Hepatocyte (in vitro differentiated cells): ENCODE measurements around the gene ARHGAP45. TPM values are rescaled to one million over a fixed set of nuclear protein-coding genes. Genes with fewer than 3 reads are reported as not detected.

Experiments used
- DNase-seq: peaks from one replicate; pipeline ENCODE4 v3.0.0-alpha.2; 2016; ENCODE audit warnings: low spot score
- H2AFZ ChIP-seq: fragments of 200-600 bp; sonication (generic); 2 replicates; pipeline ENCODE4 v1.6.0; 2016; ENCODE audit warnings: antibody characterized with exemption, mild to moderate bottlenecking
- H3K27ac ChIP-seq: fragments of 200-600 bp; sonication (generic); 2 replicates; pipeline ENCODE4 v1.5.1; 2016; ENCODE audit warnings: mild to moderate bottlenecking
- H3K27me3 ChIP-seq: fragments of 200-600 bp; sonication (generic); 2 replicates; pipeline ENCODE4 v1.6.1; 2016
- H3K36me3 ChIP-seq: fragments of 200-600 bp; sonication (generic); replicated peaks from 2 replicates; pipeline ENCODE4 v1.5.1; 2016; ENCODE audit warnings: low read depth; ENCODE audit not compliant: insufficient read depth
- H3K4me1 ChIP-seq: fragments of 200-600 bp; sonication (generic); 2 replicates; pipeline ENCODE4 v1.5.1; 2016; ENCODE audit warnings: mild to moderate bottlenecking, moderate library complexity; ENCODE audit not compliant: insufficient read depth
- H3K4me2 ChIP-seq: fragments of 200-600 bp; sonication (generic); 2 replicates; pipeline ENCODE4 v1.6.0; 2016
- H3K4me3 ChIP-seq: fragments of 200-600 bp; sonication (generic); 2 replicates; pipeline ENCODE4 v1.5.1; 2016; ENCODE audit warnings: mild to moderate bottlenecking
- H3K79me2 ChIP-seq: fragments of 200-600 bp; sonication (generic); 2 replicates; pipeline ENCODE4 v1.6.0; 2017; ENCODE audit warnings: mild to moderate bottlenecking
- H3K9me2 ChIP-seq: fragments of 200-600 bp; sonication (generic); replicated peaks from 2 replicates; pipeline ENCODE4 v1.6.0; 2017; ENCODE audit warnings: mild to moderate bottlenecking; ENCODE audit not compliant: insufficient read depth
- H3K9me3 ChIP-seq: fragments of 200-600 bp; sonication (generic); 2 replicates; pipeline ENCODE4 v1.5.1; 2016; ENCODE audit warnings: low read depth, mild to moderate bottlenecking
- H4K20me1 ChIP-seq: fragments of 200-600 bp; sonication (generic); 2 replicates; pipeline ENCODE4 v1.6.0; 2016; ENCODE audit warnings: mild to moderate bottlenecking; ENCODE audit not compliant: insufficient read depth, poor library complexity, severe bottlenecking
- EZH2 ChIP-seq: fragments of 200-600 bp; sonication (generic); IDR thresholded peaks from 2 replicates; pipeline ENCODE4 v1.6.1; 2016; ENCODE audit warnings: antibody characterized with exemption, mild to moderate bottlenecking, borderline replicate concordance
- EZH2phosphoT487 ChIP-seq: fragments of 200-600 bp; sonication (generic); IDR thresholded peaks from one replicate; pipeline ENCODE4 v1.6.1; 2018; ENCODE audit warnings: antibody characterized with exemption, mild to moderate bottlenecking, low read depth, moderate library complexity; ENCODE audit not compliant: unreplicated experiment, severe bottlenecking
- WGBS: methylation state at CpG from one replicate; pipeline ENCODE4 v1.1.6; 2016; ENCODE audit warnings: low lambda C conversion rate; ENCODE audit errors: missing lambda C conversion rate; 5-methylcytosine and 5-hydroxymethylcytosine counted together
- polyA plus RNA-seq: library from polyadenylated mRNA; unstranded; fragments of >200 nt; fragmentation: Nextera tagmentation; extraction: Ambion mirVana; gene quantifications from 2 replicates; pipeline ENCODE4 v1.2.1, GENCODE V29; 2016
- total RNA-seq: library from RNA; depleted of rRNA; stranded (reverse); fragments of >200 nt; gene quantifications from 2 replicates; pipeline ENCODE4 v1.2.3, GENCODE V29; 2014
- TF ChIP-seq, protein P1 (sequence below): fragments of 200-600 bp; sonication (generic); IDR thresholded peaks from 2 replicates; pipeline ENCODE4 v1.5.1; 2016; ENCODE audit warnings: antibody characterized with exemption, mild to moderate bottlenecking; ENCODE audit not compliant: poor library complexity

The ARHGAP45 gene, protein sequence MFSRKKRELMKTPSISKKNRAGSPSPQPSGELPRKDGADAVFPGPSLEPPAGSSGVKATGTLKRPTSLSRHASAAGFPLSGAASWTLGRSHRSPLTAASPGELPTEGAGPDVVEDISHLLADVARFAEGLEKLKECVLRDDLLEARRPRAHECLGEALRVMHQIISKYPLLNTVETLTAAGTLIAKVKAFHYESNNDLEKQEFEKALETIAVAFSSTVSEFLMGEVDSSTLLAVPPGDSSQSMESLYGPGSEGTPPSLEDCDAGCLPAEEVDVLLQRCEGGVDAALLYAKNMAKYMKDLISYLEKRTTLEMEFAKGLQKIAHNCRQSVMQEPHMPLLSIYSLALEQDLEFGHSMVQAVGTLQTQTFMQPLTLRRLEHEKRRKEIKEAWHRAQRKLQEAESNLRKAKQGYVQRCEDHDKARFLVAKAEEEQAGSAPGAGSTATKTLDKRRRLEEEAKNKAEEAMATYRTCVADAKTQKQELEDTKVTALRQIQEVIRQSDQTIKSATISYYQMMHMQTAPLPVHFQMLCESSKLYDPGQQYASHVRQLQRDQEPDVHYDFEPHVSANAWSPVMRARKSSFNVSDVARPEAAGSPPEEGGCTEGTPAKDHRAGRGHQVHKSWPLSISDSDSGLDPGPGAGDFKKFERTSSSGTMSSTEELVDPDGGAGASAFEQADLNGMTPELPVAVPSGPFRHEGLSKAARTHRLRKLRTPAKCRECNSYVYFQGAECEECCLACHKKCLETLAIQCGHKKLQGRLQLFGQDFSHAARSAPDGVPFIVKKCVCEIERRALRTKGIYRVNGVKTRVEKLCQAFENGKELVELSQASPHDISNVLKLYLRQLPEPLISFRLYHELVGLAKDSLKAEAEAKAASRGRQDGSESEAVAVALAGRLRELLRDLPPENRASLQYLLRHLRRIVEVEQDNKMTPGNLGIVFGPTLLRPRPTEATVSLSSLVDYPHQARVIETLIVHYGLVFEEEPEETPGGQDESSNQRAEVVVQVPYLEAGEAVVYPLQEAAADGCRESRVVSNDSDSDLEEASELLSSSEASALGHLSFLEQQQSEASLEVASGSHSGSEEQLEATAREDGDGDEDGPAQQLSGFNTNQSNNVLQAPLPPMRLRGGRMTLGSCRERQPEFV
- total RNA-seq (11.0 and 12.9 TPM in 2 replicates), polyA plus RNA-seq (16.0 and 18.3 TPM in 2 replicates)

DNA sequence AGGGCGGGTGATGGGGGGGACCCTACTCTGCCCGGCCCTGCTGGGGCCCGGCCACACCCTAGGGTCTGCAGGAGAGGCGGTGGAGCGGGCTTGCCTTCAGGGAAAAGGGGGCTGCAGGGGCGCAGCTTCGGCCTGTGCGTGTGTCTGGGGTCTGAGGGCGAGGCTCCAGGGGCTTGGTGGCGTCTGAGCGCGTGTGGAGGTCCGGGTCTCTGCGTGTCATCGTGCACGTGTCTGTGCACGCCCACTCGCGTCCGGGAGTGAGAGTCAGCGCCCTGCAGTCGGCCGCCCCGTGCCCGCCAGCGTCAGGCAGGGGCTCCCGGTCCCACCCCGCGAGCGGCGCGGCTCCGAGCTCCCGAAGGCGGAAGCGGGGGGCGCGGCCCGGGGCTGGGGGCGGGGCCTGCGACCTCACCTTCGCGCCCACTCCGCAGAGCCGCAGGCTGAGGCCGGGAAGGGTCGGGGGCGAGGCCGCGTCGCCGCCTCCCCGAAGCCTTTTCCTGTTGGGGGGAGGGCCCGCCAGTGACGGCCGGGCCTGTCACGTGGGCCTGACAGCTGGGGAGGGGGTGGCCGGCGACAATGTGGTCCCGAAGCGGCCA is at the start of gene ARHGAP45:
Gene ARHGAP45, plus strand, starts transcription at position 420 of the 593 bp plus-strand sequence. CDS start 239 bp downstream, outside the sequence.
- Histone ChIP-seq H2AFZ (no peak within 1 kb of the TSS), H4K20me1 (no peaks in the 10 kb centered on the region), H3K36me3 (no peaks in the 10 kb centered on the region), H3K9me2 (no peaks in the 10 kb centered on the region), H3K4me1 (peaks cover 28% of the 10 kb centered on the region), H3K79me2 (no peaks in the 10 kb centered on the region), H3K9me3 (no peaks in the 10 kb centered on the region), H3K4me2 (peak within 1 kb of the TSS; percentile 93), H3K4me3 (no peak within 1 kb of the TSS), H3K27me3 (peaks cover 45% of the 10 kb centered on the region), H3K27ac (peak within 1 kb of the TSS; percentile 86)
- WGBS = 10% methylated on average over 36 of the region's 61 CpGs
- peak; percentile 63 for DNase-seq
- TF ChIP-seq EZH2phosphoT487 = no peak
- no peak for TF ChIP-seq EZH2
- TF ChIP-seq, protein P1, sequence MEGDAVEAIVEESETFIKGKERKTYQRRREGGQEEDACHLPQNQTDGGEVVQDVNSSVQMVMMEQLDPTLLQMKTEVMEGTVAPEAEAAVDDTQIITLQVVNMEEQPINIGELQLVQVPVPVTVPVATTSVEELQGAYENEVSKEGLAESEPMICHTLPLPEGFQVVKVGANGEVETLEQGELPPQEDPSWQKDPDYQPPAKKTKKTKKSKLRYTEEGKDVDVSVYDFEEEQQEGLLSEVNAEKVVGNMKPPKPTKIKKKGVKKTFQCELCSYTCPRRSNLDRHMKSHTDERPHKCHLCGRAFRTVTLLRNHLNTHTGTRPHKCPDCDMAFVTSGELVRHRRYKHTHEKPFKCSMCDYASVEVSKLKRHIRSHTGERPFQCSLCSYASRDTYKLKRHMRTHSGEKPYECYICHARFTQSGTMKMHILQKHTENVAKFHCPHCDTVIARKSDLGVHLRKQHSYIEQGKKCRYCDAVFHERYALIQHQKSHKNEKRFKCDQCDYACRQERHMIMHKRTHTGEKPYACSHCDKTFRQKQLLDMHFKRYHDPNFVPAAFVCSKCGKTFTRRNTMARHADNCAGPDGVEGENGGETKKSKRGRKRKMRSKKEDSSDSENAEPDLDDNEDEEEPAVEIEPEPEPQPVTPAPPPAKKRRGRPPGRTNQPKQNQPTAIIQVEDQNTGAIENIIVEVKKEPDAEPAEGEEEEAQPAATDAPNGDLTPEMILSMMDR = no peak

DNA sequence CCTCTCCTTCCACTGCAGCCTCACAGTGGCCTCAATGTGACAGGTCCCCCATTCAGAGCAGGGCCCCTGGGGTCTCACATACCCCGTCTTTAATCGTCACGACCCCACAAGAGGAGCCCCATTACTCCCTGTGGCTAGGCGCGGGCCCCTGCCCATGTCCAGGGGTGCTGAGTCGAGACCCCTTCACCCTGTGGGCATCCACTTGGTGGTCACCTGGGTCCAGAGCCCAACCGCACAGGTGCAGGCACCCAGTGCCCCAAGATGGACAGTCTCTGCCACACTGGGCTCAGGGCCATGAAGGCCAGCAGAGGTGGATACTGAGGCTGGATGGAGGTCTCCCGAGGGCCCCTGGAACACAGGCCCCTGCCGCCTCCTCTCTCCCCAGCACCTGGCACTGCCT is 49.1 kb upstream of the ARHGAP45 start:
- no peak overlapping the region for H2AFZ ChIP-seq
- H3K27me3 ChIP-seq = no peaks in the 10 kb centered on the region
- no peaks in the 10 kb centered on the region for H3K9me3 ChIP-seq
- peak overlapping the region; percentile 99 for H3K4me2 ChIP-seq
- 95% methylated on average over 9 of the region's 9 CpGs for WGBS
- TF ChIP-seq EZH2 (no peak), EZH2phosphoT487 (no peak)
- TF ChIP-seq, protein P1 = no peak
- H3K4me1 ChIP-seq = peaks cover 42% of the 10 kb centered on the region
- H3K4me3 ChIP-seq = no peak overlapping the region
- peak overlapping the region; percentile 86 for H3K27ac ChIP-seq
- no peak for DNase-seq
- H3K9me2 ChIP-seq = no peaks in the 10 kb centered on the region
- no peaks in the 10 kb centered on the region for H3K36me3 ChIP-seq
- H4K20me1 ChIP-seq = peaks cover 65% of the 10 kb centered on the region
- H3K79me2 ChIP-seq = peaks cover 72% of the 10 kb centered on the region

DNA sequence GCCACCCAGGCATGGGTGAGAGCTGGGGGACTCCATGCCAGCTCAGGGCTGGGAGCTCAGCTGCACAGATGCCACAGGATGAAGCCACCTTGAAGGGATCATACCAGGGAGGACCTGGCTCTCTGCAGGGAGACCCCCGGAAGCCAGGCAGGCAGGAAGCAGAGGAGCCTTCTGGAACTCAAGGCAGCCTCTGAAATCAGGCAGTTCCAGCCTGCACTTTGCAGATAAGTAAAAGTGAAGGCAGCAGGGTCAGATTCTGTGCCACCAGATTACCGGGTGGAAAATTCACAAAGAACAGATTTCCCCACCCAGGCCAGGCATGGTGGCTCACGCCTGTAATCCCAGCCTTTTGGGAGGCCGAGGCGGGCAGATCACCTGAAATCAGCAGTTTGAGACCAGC is 48.6 kb upstream of the ARHGAP45 start:
- Histone ChIP-seq H3K4me3 (no peak overlapping the region), H3K36me3 (no peaks in the 10 kb centered on the region), H3K79me2 (peaks cover 71% of the 10 kb centered on the region), H4K20me1 (peaks cover 65% of the 10 kb centered on the region), H3K27me3 (no peaks in the 10 kb centered on the region), H3K9me2 (no peaks in the 10 kb centered on the region), H2AFZ (no peak overlapping the region), H3K27ac (no peak overlapping the region), H3K4me1 (peaks cover 42% of the 10 kb centered on the region), H3K9me3 (no peaks in the 10 kb centered on the region), H3K4me2 (peak overlapping the region; percentile 99)
- no peak for TF ChIP-seq EZH2phosphoT487
- TF ChIP-seq, protein P1 = no peak
- TF ChIP-seq EZH2 = no peak
- 86% methylated on average over 5 of the region's 5 CpGs for WGBS
- no peak for DNase-seq
